SK-N-SH treated with all-trans-retinoic acid at 6 μM for 48 hours (cell line): ENCODE data around the gene MAPK14.

Experiments
- ATAC-seq: fragments of 200-7000 bp; cut with Tn5 transposase; 3 replicates; pipeline ENCODE4 v1.9.1; 2020; ENCODE audit warnings: mild to moderate bottlenecking, moderate library complexity
- BACH2 ChIP-seq: fragments of 250-450 bp; sonication (Bioruptor Pico); IDR thresholded peaks from 2 replicates; pipeline ENCODE4 v1.9.0; 2021; ENCODE audit warnings: mild to moderate bottlenecking, borderline replicate concordance
- CSDC2 ChIP-seq: fragments of 250-450 bp; sonication (Bioruptor Pico); IDR thresholded peaks from 2 replicates; pipeline ENCODE4 v1.5.0; 2020; ENCODE audit warnings: mild to moderate bottlenecking, moderate library complexity
- ESRRG ChIP-seq: fragments of 250-450 bp; sonication (Bioruptor Pico); IDR thresholded peaks from 2 replicates; pipeline ENCODE4 v1.6.1; 2021; ENCODE audit warnings: mild to moderate bottlenecking
- GLIS3 ChIP-seq: fragments of 250-450 bp; sonication (Bioruptor Pico); IDR thresholded peaks from 2 replicates; pipeline ENCODE4 v1.5.0; 2020; ENCODE audit warnings: mild to moderate bottlenecking, moderate library complexity
- ISL1 ChIP-seq: fragments of 250-450 bp; sonication (Bioruptor Pico); IDR thresholded peaks from 2 replicates; pipeline ENCODE4 v2.1.2; 2022; ENCODE audit warnings: mild to moderate bottlenecking, moderate library complexity
- OSR1 ChIP-seq: fragments of 250-450 bp; sonication (Bioruptor Pico); IDR thresholded peaks from 2 replicates; pipeline ENCODE4 v1.8.0; 2022; ENCODE audit warnings: moderate library complexity, mild to moderate bottlenecking, inconsistent platforms
- PPARA ChIP-seq: fragments of 250-450 bp; sonication (Bioruptor Pico); IDR thresholded peaks from 2 replicates; pipeline ENCODE4 v1.5.0; 2020; ENCODE audit warnings: mild to moderate bottlenecking, borderline replicate concordance
- RARB ChIP-seq: fragments of 250-450 bp; sonication (Bioruptor Pico); IDR thresholded peaks from 2 replicates; pipeline ENCODE4 v1.8.0; 2021; ENCODE audit warnings: mild to moderate bottlenecking, moderate library complexity
- SNAI2 ChIP-seq: fragments of 250-450 bp; sonication (Bioruptor Pico); IDR thresholded peaks from 2 replicates; pipeline ENCODE4 v1.5.0; 2020; ENCODE audit warnings: mild to moderate bottlenecking, moderate library complexity
- ZC3H10 ChIP-seq: fragments of 250-450 bp; sonication (Bioruptor Pico); IDR thresholded peaks from 2 replicates; pipeline ENCODE4 v1.5.1; 2021; ENCODE audit warnings: mild to moderate bottlenecking, moderate library complexity
- ZFP30 ChIP-seq: fragments of 450-650 bp; formaldehyde crosslinking; IDR thresholded peaks from 2 replicates; pipeline ENCODE4 v1.5.0; 2022; ENCODE audit warnings: mild to moderate bottlenecking, moderate library complexity
- ZNF70 ChIP-seq: fragments of 450-650 bp; formaldehyde crosslinking; IDR thresholded peaks from 2 replicates; pipeline ENCODE4 v1.5.0; 2020; ENCODE audit warnings: mild to moderate bottlenecking, moderate library complexity
- TF ChIP-seq, protein P1 (sequence below): fragments of 250-450 bp; sonication (Bioruptor Pico); IDR thresholded peaks from 2 replicates; pipeline ENCODE4 v1.8.0; 2020; ENCODE audit warnings: mild to moderate bottlenecking, moderate library complexity, borderline replicate concordance
- TF ChIP-seq, protein P2 (sequence below): fragments of 250-450 bp; sonication (Bioruptor Pico); IDR thresholded peaks from 2 replicates; pipeline ENCODE4 v1.5.1; 2020; ENCODE audit warnings: low read depth, mild to moderate bottlenecking, moderate library complexity
- TF ChIP-seq, protein P3 (sequence below): fragments of 250-450 bp; sonication (Bioruptor Pico); IDR thresholded peaks from 2 replicates; pipeline ENCODE4 v1.8.0; 2021; ENCODE audit warnings: low read depth, mild to moderate bottlenecking, moderate library complexity, borderline replicate concordance

MAPK14 gene

DNA sequence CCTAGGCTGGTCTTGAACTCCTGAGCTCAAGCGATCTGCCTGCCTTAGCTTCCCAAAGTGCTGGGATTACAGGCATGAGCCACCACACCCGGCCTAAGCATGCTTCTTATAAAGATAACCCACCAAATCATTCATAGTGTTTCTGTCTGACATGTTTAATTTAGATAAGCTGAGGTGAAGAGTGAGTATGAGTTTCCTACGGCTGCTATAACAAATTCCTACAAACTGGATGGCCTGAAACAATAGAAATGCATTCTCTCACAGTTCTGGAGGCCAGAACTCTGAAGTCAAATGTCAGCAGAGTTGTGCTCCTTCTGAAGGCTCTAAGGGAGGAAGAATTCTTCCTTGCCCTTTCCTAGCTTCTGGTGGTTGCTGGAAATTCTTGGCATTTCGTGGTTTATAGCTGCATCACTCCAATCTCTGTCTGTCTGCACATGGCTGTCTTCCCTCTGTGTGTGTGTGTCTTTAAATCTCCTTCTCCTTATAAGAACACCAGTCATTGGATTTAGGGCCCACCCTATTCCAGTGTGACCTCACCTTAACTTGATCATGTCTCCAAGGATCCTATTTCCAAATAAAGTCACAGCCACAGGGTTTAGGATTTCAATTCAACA is 132.6 kb downstream of the MAPK14 start:
- TF ChIP-seq, protein P1, sequence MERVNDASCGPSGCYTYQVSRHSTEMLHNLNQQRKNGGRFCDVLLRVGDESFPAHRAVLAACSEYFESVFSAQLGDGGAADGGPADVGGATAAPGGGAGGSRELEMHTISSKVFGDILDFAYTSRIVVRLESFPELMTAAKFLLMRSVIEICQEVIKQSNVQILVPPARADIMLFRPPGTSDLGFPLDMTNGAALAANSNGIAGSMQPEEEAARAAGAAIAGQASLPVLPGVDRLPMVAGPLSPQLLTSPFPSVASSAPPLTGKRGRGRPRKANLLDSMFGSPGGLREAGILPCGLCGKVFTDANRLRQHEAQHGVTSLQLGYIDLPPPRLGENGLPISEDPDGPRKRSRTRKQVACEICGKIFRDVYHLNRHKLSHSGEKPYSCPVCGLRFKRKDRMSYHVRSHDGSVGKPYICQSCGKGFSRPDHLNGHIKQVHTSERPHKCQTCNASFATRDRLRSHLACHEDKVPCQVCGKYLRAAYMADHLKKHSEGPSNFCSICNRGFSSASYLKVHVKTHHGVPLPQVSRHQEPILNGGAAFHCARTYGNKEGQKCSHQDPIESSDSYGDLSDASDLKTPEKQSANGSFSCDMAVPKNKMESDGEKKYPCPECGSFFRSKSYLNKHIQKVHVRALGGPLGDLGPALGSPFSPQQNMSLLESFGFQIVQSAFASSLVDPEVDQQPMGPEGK (CRISPR knock-in tag), result no peak
- TF ChIP-seq ZC3H10 (CRISPR knock-in tag), result no peak
- no peak for TF ChIP-seq PPARA
- no peak for TF ChIP-seq ESRRG (CRISPR knock-in tag)
- no peak for TF ChIP-seq RARB (CRISPR knock-in tag)
- TF ChIP-seq, protein P2, sequence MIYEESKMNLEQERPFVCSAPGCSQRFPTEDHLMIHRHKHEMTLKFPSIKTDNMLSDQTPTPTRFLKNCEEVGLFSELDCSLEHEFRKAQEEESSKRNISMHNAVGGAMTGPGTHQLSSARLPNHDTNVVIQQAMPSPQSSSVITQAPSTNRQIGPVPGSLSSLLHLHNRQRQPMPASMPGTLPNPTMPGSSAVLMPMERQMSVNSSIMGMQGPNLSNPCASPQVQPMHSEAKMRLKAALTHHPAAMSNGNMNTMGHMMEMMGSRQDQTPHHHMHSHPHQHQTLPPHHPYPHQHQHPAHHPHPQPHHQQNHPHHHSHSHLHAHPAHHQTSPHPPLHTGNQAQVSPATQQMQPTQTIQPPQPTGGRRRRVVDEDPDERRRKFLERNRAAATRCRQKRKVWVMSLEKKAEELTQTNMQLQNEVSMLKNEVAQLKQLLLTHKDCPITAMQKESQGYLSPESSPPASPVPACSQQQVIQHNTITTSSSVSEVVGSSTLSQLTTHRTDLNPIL (CRISPR knock-in tag), result no peak
- no peak for TF ChIP-seq ISL1 (CRISPR knock-in tag)
- TF ChIP-seq CSDC2, result no peak
- TF ChIP-seq SNAI2, result no peak
- no peak for TF ChIP-seq BACH2
- no peak for TF ChIP-seq OSR1 (CRISPR knock-in tag)
- no peak for TF ChIP-seq ZFP30 (CRISPR knock-in tag)
- TF ChIP-seq, protein P3, sequence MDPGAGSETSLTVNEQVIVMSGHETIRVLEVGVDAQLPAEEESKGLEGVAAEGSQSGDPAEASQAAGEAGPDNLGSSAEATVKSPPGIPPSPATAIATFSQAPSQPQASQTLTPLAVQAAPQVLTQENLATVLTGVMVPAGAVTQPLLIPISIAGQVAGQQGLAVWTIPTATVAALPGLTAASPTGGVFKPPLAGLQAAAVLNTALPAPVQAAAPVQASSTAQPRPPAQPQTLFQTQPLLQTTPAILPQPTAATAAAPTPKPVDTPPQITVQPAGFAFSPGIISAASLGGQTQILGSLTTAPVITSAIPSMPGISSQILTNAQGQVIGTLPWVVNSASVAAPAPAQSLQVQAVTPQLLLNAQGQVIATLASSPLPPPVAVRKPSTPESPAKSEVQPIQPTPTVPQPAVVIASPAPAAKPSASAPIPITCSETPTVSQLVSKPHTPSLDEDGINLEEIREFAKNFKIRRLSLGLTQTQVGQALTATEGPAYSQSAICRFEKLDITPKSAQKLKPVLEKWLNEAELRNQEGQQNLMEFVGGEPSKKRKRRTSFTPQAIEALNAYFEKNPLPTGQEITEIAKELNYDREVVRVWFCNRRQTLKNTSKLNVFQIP (CRISPR knock-in tag), result no peak
- TF ChIP-seq ZNF70 (CRISPR knock-in tag), result no peak
- TF ChIP-seq GLIS3 (CRISPR knock-in tag), result no peak
- no peak for ATAC-seq
